K562 (cell line): Measurements from ENCODE around the gene HS2ST1. TPM values are rescaled to one million over a fixed set of nuclear protein-coding genes. Genes with fewer than 3 reads are reported as not detected.

Experiments
- ATAC-seq: fragments of 200-7000 bp; cut with Tn5 transposase; 3 replicates; pipeline ENCODE4 v1.9.1; 2020; ENCODE audit warnings: moderate library complexity
- BruUV-seq: library from RNA; stranded (reverse); fragments of 400-500 nt; replicated peaks from 2 replicates; lab custom pipeline; 2021; lab: Mats Ljungman, UMichigan
- CTCF ChIA-PET: fragments of 300-600 bp; formaldehyde crosslinking; extraction: SDS; loops from one replicate; lab custom pipeline; 2021; ENCODE audit warnings: low intra/inter-chr PET ratio; lab: Yijun Ruan, JAX
- POLR2A ChIA-PET: fragments of 300-600, 350-650 bp; sonication (Branson Sonifier 250); formaldehyde crosslinking; extraction: SDS; loops from one replicate; lab custom pipeline; 2021; ENCODE audit warnings: antibody characterized with exemption, inconsistent platforms; lab: Yijun Ruan, JAX
- DNase-seq, 4 experiments: peaks; one replicate each; pipeline versions ENCODE4 v3.0.0 to v3.0.0-alpha.2; 2011 to 2018; ENCODE audit warnings: low spot score in 3 of 4, mixed read lengths in 3 of 4; ENCODE audit errors: extremely low read depth in 1 of 4
- FAIRE-seq: peaks from 2 replicates; lab custom pipeline; 2011; peaks lifted over from hg19 to GRCh38; lab: Jason Lieb, UNC
- H2AFZ ChIP-seq: 2 replicates; pipeline ENCODE4 v1.6.0; 2011; ENCODE audit warnings: low read depth, low read length, control low read depth, inconsistent platforms
- H3K27ac ChIP-seq: fragments of 200-600 bp; 3 replicates; pipeline ENCODE4 v1.8.0; 2011; ENCODE audit warnings: low read depth, mild to moderate bottlenecking, control low read depth, inconsistent platforms, low read length, moderate library complexity, mixed read lengths; ENCODE audit errors: extremely low read depth
- H3K27me3 ChIP-seq, 2 experiments: fragments of 300-600 bp in 1 of 2; 2 replicates in 1 of 2; 3 replicates in 1 of 2; pipeline versions ENCODE4 v1.6.0 to v1.8.0; 2011; ENCODE audit warnings: inconsistent platforms in 2 of 2, low read length in 2 of 2, mild to moderate bottlenecking in 1 of 2, mixed read lengths in 1 of 2, moderate library complexity in 1 of 2; ENCODE audit not compliant: control insufficient read depth in 2 of 2, insufficient read depth in 2 of 2
- H3K36me3 ChIP-seq: fragments of 300-600 bp; 3 replicates; pipeline ENCODE4 v1.8.0; 2011; ENCODE audit warnings: mild to moderate bottlenecking, low read length, inconsistent platforms; ENCODE audit not compliant: control insufficient read depth, insufficient read depth
- H3K4me1 ChIP-seq, 2 experiments: fragments of 200-600 bp in 1 of 2; replicated peaks in 1 of 2; 2 replicates in 1 of 2; 3 replicates in 1 of 2; pipeline versions ENCODE4 v1.5.1 to v1.8.0; 2011; ENCODE audit warnings: inconsistent platforms in 2 of 2, low read length in 2 of 2, mild to moderate bottlenecking in 1 of 2, mixed read lengths in 1 of 2, moderate library complexity in 1 of 2; ENCODE audit not compliant: control insufficient read depth in 2 of 2, insufficient read depth in 2 of 2
- H3K4me2 ChIP-seq: 2 replicates; pipeline ENCODE4 v1.6.1; 2011; ENCODE audit warnings: low read length, control low read depth, inconsistent platforms, mixed read lengths; ENCODE audit not compliant: insufficient read depth
- H3K4me3 ChIP-seq: fragments of 200-600 bp; sonication (generic), shearing (Covaris generic); 2 replicates; pipeline ENCODE4 v1.5.1; 2016; ENCODE audit warnings: control low read depth, inconsistent platforms
- H3K79me2 ChIP-seq: fragments of 200-600 bp; 3 replicates; pipeline ENCODE4 v1.8.0; 2011; ENCODE audit warnings: low read length, inconsistent platforms; ENCODE audit not compliant: control insufficient read depth, insufficient read depth
- H3K9ac ChIP-seq, 2 experiments: 2 replicates each; pipeline versions ENCODE4 v1.6.0 to v1.6.1; 2011; ENCODE audit warnings: low read depth in 2 of 2, low read length in 2 of 2, control low read depth in 1 of 2, inconsistent platforms in 1 of 2, mild to moderate bottlenecking in 1 of 2, mixed read lengths in 1 of 2; ENCODE audit not compliant: insufficient read depth in 1 of 2
- H3K9me1 ChIP-seq: one replicate; pipeline ENCODE4 v1.6.0; 2011; ENCODE audit warnings: inconsistent platforms, mild to moderate bottlenecking, low read length, moderate library complexity; ENCODE audit not compliant: control insufficient read depth, insufficient read depth
- H3K9me3 ChIP-seq: replicated peaks from 2 replicates; pipeline ENCODE4 v1.5.1; 2011; ENCODE audit warnings: low read depth, low read length, inconsistent platforms; ENCODE audit not compliant: control insufficient read depth, insufficient read depth
- H4K20me1 ChIP-seq: replicated peaks from 2 replicates; pipeline ENCODE4 v1.6.1; 2011; ENCODE audit warnings: low read length, inconsistent platforms, mixed read lengths; ENCODE audit not compliant: control insufficient read depth, insufficient read depth
- ATF7 ChIP-seq: fragments of 450-650 bp; IDR thresholded peaks from 2 replicates; pipeline ENCODE4 v1.7.1; 2014; ENCODE audit warnings: mild to moderate bottlenecking, moderate library complexity
- CCNT2 ChIP-seq: IDR thresholded peaks from 2 replicates; pipeline ENCODE4 v1.6.1; 2011; ENCODE audit warnings: borderline replicate concordance, low read depth, mild to moderate bottlenecking, moderate library complexity, mixed read lengths, low read length; ENCODE audit not compliant: insufficient read length; ENCODE audit errors: extremely low read depth
- CTBP1 ChIP-seq: fragments of 450-650 bp; IDR thresholded peaks from 2 replicates; pipeline ENCODE4 v1.6.1; 2016; ENCODE audit warnings: borderline replicate concordance
- KLF10 ChIP-seq: fragments of 250-450 bp; sonication (Bioruptor Pico); IDR thresholded peaks from 2 replicates; pipeline ENCODE4 v1.6.1; 2021; ENCODE audit warnings: matching md5 sums
- PHTF2 ChIP-seq: fragments of 250-450 bp; sonication (Bioruptor Pico); IDR thresholded peaks from 2 replicates; pipeline ENCODE4 v1.5.0; 2021; ENCODE audit warnings: mild to moderate bottlenecking
- SIRT6 ChIP-seq: IDR thresholded peaks from one replicate; pipeline ENCODE4 v1.6.1; 2012; ENCODE audit warnings: low read depth, mild to moderate bottlenecking, control low read depth, inconsistent platforms, low read length, moderate library complexity
- SNRNP70 ChIP-seq: fragments of 200-400 bp; formaldehyde crosslinking; optimal IDR thresholded peaks from 2 replicates; pipeline ENCODE3; 2017; ENCODE audit warnings: low read depth, low read length
- TSHZ1 ChIP-seq: fragments of 250-450 bp; sonication (Bioruptor Pico); IDR thresholded peaks from 2 replicates; pipeline ENCODE4 v1.4.0; 2020; ENCODE audit warnings: mild to moderate bottlenecking, moderate library complexity
- ZC3H8 ChIP-seq: fragments of 450-650 bp; IDR thresholded peaks from 2 replicates; pipeline ENCODE4 v1.6.1; 2017
- ZFP36 ChIP-seq: fragments of 150-350 bp; IDR thresholded peaks from 2 replicates; pipeline ENCODE4 v1.6.1; 2018; ENCODE audit warnings: low read length, low read depth; ENCODE audit not compliant: partially characterized antibody
- ZNF232 ChIP-seq: sonication (generic); formaldehyde crosslinking; IDR thresholded peaks from 2 replicates; pipeline ENCODE4 v1.8.0; 2022; ENCODE audit warnings: mild to moderate bottlenecking, missing genetic modification reagents
- ZNF384 ChIP-seq: IDR thresholded peaks from 2 replicates; pipeline ENCODE4 v1.6.1; 2012; ENCODE audit warnings: low read depth, low read length, improper control_type of control experiment
- ZNF785 ChIP-seq: fragments of 250-450 bp; sonication (Bioruptor Pico); IDR thresholded peaks from 2 replicates; pipeline ENCODE4 v1.4.0; 2020; ENCODE audit warnings: mild to moderate bottlenecking
- WGBS: fragments of 100-300 bp; shearing (Covaris generic); methylation state at CpG from one replicate; pipeline ENCODE4 v1.1.6; 2016; ENCODE audit warnings: low coverage, mixed read lengths; ENCODE audit not compliant: insufficient coverage; ENCODE audit errors: missing lambda C conversion rate; 5-methylcytosine and 5-hydroxymethylcytosine counted together
- in situ Hi-C: fragments of 300-500 bp; cut with MboI; formaldehyde crosslinking; loops from 4 replicates; pipeline ENCODE4 v1.15.0; 2018; ENCODE audit warnings: inconsistent platforms, mixed read lengths
- intact Hi-C: fragments of 100-400 bp; cut with micrococcal nuclease; formaldehyde crosslinking; loops from 2 replicates; pipeline ENCODE4 v1.14.2; 2022
- polyA plus RNA-seq, 8 experiments: library from polyadenylated mRNA; depleted of rRNA in 4 of 8; stranded (reverse) in 5 of 8; unstranded in 3 of 8; fragments of >200 nt; fragmentation: Nextera tagmentation in 2 of 8; fragmentation: Illumina TruSeq in 1 of 8; extraction: Ambion mirVana in 2 of 8; extraction: Trizol in 1 of 8; gene quantifications; 2 replicates each; pipeline versions ENCODE4 v1.2.1 to v1.2.3, GENCODE V29; 2011 to 2014; ENCODE audit warnings: inconsistent platforms in 1 of 8, missing spikeins in 1 of 8
- total RNA-seq, 7 experiments: library from RNA; depleted of rRNA in 6 of 7; stranded (reverse); fragments of >200 nt in 6 of 7; fragmentation: Illumina TruSeq in 2 of 7; extraction: Trizol in 2 of 7; gene quantifications; 2 replicates each; pipeline versions ENCODE4 v1.2.1 to v1.2.3, GENCODE V29; 2011 to 2021; ENCODE audit warnings: low replicate concordance in 1 of 7

Gene HS2ST1
- total and polyA plus RNA-seq, 9 of the 15 experiments (the other 6 are each of a cell fraction or from before 2014, with no cell fraction given): 7.7 to 43.3 (median 25.8) TPM

DNA sequence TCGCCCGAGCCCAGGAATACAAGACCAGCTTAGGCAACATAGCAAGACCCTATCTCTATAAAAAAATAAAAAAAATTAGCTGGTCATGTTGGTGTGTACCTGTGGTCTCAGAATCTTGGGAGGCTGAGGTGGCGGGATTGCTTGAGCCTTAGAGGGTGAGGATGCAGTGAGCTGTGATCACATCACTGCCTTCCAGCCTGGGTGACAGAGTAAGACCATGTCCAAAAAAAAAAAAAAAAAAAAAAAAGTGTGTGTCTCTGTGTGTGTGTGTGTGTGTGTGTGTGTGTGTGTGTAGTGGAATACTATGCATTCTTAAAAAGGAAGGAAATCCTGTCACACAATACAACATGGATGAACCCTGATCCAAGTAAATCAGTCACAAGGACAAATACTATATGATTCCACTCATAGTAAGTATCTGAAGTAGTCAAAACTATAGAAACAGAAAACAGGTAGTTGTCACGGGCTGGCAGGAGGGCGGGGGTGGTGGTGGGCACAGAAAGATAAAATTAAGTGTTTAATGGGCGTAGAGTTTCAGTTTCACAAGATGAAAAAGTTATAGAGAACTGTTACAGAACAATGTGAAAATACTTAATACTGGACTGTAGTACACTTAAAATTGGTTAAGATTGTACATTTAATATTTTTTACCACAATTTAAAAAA lies 48.3 kb upstream of the HS2ST1 start:
- ATAC-seq: no peak
- H3K36me3 ChIP-seq: peaks cover 18% of the 10 kb centered on the region; the same call in 1 of the 3 replicates
- WGBS: 98% methylated on average over 6 of the region's 6 CpGs
- ChIA-PET POLR2A (interaction anchor here (1.5 to 1.8 kb wide), 2 partner anchors 8 to 48 kb away, joined by 3 to 4 read pairs; partner anchors contain the start of genes HS2ST1 and SELENOF), CTCF (no interaction called here)
- no peak for TF ChIP-seq ZNF232
- no peak for TF ChIP-seq SIRT6
- peak; percentile 41; the same call in 1 of the 2 replicates for TF ChIP-seq ZNF384
- no peak for TF ChIP-seq CTBP1
- no peaks in the 10 kb centered on the region for H3K9me1 ChIP-seq
- H2AFZ ChIP-seq: no peak overlapping the region
- H3K9ac ChIP-seq: no peak overlapping the region
- no peak for DNase-seq
- no peaks in the 10 kb centered on the region for H3K79me2 ChIP-seq
- H4K20me1 ChIP-seq: no peaks in the 10 kb centered on the region
- in situ Hi-C loops (no loop called here), intact Hi-C loops (no loop called here)
- no TSS peak for BruUV-seq
- no peaks in the 10 kb centered on the region for H3K27me3 ChIP-seq
- no peaks in the 10 kb centered on the region for H3K9me3 ChIP-seq
- no peak overlapping the region for H3K4me3 ChIP-seq
- no peak for FAIRE-seq
- no peak overlapping the region for H3K4me2 ChIP-seq
- H3K27ac ChIP-seq: no peak overlapping the region
- H3K4me1 ChIP-seq: no peaks in the 10 kb centered on the region

- no peak for DNase-seq
- no peak for FAIRE-seq
- TF ChIP-seq CCNT2 (no peak), KLF10 (CRISPR knock-in tag) (no peak), PHTF2 (CRISPR knock-in tag) (no peak), ZFP36 (no peak), ZC3H8 (no peak), ZNF785 (CRISPR knock-in tag) (no peak), ATF7 (peak; percentile 49; the same call in 1 of the 2 replicates), TSHZ1 (CRISPR knock-in tag) (no peak), SNRNP70 (no peak)
Measured at GRCh38 chr1:86866665-86867064, 47.8 kb upstream of the HS2ST1 start.

More at GRCh38 chr1:86866665-86867064, 47.8 kb upstream of the HS2ST1 start:
- no peak for ATAC-seq
- H3K9ac ChIP-seq: no peak overlapping the region
- H3K27me3 ChIP-seq: no peaks in the 10 kb centered on the region
- no peaks in the 10 kb centered on the region for H3K9me3 ChIP-seq
- H3K4me2 ChIP-seq: no peak overlapping the region
- H3K4me1 ChIP-seq: no peaks in the 10 kb centered on the region
- CTCF ChIA-PET: no interaction called here
- H3K4me3 ChIP-seq: no peak overlapping the region
- POLR2A ChIA-PET: interaction anchor here (1.5 to 1.8 kb wide), 2 partner anchors 9 to 47 kb away, joined by 3 to 4 read pairs; partner anchors contain the start of genes HS2ST1 and SELENOF
- intact Hi-C loops (no loop called here), in situ Hi-C loops (no loop called here)
- no peaks in the 10 kb centered on the region for H4K20me1 ChIP-seq
- peaks cover 18% of the 10 kb centered on the region; the same call in 1 of the 3 replicates for H3K36me3 ChIP-seq
- H3K27ac ChIP-seq: no peak overlapping the region
- no TSS peak for BruUV-seq
- H3K9me1 ChIP-seq: no peaks in the 10 kb centered on the region
- H3K79me2 ChIP-seq: no peaks in the 10 kb centered on the region
- H2AFZ ChIP-seq: no peak overlapping the region
